HG03139 (cell line): ENCODE data around the gene IDUA.

Source experiments
- ATAC-seq: cut with Tn5 transposase; IDR thresholded peaks from one replicate; pipeline ENCODE4 v1.9.1; 2021; ENCODE audit not compliant: unreplicated experiment

The IDUA gene

DNA sequence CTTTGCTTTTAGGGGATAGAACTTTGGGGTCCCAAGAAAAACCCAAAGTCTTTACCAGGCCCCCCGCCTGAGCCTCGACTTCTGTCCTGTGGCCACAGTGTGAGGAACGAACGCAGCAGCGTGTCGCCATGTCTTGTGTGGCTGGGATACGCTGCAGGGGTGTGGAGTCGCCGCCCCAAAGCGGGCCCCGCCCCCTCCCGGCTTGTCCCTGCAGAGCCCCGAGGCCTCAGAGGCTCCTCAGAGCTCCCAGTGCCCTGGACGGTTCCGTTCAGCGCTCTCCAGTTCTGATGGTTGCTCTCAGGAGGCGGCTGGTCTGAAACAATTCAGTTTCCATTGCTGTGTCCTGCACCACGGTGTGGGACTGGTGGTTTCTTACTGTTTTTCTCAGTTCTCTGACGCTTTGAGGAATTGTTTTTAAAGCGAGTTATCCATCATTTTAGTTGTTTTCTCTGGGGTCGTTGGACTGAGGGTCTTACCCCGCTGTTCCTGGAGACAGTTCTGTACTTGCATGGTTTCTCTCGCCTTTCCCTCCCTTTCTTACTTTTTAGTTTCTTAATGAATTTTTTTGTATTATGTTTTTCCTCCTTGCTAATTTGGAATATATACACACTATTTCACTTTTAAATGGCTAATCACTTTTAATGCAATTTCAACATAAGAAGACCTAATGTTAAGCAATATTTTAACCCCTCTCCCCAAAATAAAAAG is 1.6 kb upstream of the IDUA start:
- ATAC-seq, result no peak

DNA sequence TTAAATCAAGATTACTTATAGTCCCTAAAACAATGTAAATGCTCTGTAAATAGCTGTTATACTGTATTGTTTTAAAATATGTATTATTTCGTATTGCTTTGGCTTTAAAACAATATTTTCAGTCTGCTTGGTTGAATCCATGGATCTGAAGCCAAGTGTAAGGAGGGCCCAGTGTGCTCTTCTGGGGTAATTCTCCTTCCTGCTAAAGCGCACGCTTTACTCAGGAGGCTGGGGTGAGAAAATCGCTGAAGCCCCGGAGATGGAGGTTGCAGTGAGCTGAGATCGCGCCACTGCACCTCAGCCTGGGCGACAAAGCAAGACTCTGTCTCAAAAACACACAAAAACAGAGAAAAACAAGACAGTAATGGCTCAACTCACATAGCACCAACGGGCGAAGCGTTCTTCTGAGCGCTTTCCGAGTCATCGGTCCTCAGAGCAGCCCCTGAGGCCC is 391 bp upstream of the IDUA start:
- ATAC-seq, result no peak

DNA sequence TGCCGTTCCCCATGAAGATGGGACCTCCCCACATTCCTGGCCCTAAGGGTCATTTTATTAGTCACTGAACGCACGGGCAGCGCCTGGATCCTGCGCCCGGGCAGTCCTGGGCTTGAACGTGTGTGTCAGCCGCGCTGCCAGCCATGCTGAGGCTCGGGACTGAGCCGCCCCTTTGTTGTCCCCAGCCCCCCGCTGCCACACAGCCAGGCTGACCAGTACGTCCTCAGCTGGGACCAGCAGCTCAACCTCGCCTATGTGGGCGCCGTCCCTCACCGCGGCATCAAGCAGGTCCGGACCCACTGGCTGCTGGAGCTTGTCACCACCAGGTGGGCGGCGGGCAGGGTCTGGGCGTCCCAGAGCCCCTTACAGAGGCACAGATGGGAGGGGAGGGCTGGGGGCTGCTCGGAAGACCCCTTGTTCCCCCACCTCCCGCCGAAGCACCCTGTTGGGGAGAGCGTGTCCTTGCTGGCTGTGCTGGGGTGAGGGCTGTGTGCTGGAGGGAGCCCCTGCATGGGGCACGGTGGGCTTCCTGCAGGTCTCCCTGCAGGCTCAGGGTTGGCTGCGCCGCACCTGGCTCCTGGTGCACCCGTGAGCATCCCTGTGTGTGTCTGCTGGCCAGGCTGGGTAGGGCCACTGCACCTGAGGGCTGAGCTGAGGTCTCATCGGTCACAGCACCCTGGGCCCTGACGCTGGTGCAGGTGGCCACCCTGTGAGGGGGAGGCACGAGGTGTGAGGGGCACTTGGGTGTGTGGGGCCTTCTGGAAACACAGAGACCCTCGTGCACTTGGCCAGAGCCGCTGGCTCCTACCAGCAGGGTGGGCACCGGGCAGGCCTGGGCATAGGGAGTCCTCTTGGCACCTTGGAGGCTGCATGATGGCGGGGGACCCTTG is 1.0 kb downstream of the IDUA start:
- no peak for ATAC-seq

DNA sequence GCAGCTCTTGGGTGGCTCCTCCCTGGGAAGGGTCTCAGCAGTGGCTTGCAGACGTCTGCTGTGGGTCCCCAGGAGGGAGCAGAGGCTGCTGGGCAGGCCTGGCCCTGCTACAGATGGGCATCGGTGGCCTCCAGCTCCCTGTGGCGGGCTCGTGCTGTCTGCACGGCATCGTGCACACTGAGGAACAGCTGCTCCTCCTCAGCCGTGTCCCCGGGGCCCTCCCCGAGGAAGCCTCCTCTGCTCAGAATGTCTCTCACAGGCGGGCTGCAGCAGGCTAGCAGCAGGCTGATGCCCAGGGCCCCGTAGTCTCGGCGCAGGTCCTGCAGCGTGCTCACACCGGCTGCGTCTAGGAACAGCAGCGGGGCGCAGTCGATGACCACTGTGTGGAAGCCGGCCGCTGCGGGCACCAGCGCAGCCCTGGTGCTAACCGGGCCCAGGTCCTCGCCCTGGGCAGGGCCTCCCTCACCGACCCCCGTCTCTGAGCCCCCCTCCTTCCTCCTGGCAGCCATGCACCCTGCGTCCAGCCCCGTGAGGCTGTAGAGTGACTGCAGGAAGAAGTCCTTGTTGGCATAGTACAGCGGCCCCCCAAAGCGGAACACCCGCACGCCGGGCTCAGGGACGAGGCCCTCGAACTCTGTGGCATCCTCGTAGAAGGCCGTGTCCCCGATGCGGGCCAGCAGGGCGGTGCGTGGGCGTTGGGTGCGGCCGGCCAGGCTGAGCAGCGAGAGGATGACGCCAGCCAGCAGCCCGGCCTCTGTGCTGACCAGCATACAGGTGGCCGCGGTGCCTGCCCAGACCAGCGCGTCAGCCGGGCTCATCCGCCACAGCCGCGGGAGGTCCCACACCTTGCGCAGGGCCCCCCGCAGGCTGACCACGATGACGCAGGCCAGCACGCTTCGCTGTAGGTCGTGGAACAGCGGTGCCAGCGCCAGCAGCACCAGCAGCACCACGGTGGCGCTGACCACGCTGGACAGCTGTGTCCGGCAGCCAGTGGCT is 2.2 kb downstream of the IDUA start:
- ATAC-seq, result no peak

DNA sequence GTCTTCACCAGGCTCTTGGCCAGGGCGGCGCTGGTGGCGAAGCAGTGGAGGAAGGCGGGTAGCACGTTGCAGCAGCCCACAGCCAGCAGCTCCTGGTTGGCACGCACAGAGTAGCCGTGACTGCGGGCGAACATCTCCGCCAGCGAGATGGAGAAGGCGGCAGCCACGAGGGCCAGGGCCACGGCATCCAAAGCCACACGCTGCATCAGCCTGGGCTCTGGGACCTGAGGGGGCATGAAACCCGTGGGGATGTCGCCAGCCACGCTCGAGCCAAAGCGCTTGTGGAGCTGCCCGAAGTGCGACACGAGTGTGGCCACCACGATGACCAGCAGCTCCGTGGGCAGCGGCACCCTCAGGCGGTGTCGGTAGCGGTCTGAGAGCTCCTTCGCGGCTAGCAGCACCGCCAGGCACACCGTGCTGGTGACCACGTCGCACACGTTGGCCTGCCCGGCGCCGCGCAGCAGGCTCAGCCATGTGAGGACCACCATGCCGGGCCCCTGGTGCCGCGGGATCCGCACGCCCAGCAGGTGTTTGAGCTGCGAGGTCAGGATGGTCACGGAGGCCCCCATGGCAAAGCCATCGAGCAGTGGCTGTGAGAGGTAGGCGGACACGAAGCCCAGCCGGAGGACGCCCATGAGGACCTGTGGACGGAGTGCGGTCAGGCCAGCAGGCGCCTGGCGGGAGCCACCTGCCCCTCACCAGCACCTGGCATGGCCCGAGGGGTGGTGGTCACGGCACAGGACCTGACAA is 3.1 kb downstream of the IDUA start:
- no peak for ATAC-seq

DNA sequence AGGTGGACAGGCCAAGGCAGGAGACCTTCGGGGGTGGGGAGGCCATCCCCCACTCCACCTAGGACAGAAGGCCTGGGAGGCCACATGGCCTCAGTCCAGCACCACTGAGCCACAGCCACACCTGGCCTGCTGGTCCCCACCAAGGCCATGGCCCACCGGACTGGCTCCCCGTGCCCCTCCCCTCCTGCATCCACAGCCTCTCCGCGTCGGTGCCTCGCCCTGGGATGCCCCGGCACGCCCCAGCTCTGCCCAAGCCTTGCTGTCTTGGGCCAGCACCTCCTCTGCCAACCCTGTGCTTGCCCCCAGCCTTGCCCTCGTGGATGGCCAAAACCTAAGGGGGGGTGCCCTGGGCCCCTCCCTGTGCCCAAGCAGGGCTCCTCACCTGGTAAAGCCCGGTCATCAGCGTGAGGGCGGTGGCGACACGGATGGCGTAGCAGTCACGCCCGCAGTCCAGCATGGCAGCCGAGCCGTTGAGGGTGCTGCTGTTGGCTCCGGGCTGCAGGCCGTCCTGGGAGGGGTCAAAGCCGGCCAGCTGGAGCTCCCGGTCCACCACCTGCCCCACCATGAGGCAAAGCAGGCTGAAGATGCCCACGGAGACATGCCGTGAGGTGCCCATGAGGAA is 4.0 kb downstream of the IDUA start:
- no peak for ATAC-seq

DNA sequence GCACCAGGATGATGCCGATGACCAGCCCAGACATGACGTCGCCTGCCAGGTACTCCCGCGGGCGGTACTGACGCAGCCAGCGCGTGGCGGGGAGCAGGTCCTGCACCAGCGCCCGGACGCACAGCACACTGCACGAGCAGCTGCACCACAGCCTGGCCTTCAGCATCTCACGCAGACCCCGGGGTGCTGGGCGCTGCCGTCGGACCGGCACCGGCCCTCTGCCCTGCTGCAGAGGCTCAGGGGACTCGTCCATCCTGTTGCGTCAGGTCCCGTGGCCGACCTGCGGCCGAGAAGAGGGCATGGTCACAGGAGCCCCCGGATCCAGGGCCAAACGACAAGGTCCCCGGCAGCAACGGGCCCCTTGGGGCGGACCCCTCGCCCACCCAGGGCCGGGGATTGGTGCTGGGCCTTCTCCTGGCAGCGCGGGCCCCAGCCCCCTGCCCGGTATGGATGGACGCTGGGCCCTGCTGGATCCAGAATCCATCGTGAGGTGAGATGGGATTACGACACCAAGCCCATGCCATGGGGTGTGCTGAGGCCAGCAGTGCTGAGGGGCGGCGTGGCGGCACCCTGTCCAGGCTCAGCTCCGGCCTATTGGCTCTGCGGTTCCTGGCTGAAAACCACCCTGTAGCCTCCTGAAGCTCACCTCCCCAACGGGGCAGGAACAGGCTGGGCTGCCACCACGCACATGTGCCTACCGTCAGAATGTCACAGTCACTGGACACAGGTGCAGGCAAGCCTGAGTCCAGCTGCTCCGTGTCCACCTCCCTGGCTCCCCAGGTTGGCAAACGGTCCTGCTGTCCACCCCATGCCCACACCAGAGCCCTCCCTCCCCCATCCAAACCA is 4.8 kb downstream of the IDUA start:
- no peak for ATAC-seq

DNA sequence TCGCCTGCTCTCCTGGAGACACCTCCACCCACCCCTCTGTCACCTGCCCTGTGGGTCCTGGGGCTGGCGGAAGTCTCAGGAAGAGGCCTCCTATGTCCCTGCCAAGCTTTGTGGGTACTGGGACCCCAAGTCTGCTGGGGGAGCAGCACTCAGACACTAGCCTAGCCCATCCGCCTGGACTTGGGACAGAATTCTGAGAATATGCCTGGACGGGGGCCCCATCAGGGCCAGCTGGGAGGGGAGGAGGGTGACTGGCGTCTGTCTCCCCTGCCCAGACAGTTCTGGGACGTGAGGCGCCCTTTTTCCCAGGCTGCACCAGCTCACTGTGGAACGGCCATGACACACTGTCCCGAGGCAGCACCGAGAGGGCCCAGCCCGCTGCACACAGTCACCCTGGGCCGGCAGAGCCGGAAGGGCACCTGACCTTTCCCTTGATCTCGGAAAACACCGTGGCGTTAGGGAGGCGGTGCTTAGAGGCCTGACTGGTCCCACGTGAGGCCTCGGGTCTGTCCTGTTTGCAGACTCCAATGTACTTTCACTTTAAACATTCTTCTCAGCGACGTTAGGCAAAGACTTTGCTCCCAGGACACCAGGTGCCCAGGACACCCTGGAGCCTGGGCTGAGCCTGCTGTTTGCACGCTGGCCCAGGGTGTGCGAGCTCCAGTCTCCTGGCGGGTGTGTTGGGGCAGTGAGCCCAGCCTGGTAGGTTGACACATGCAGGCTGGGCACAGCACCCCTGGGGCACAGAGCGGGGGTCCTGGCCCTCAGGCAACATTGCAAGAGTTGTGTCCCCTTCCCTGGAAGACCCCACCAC is 5.7 kb downstream of the IDUA start:
- no peak for ATAC-seq

DNA sequence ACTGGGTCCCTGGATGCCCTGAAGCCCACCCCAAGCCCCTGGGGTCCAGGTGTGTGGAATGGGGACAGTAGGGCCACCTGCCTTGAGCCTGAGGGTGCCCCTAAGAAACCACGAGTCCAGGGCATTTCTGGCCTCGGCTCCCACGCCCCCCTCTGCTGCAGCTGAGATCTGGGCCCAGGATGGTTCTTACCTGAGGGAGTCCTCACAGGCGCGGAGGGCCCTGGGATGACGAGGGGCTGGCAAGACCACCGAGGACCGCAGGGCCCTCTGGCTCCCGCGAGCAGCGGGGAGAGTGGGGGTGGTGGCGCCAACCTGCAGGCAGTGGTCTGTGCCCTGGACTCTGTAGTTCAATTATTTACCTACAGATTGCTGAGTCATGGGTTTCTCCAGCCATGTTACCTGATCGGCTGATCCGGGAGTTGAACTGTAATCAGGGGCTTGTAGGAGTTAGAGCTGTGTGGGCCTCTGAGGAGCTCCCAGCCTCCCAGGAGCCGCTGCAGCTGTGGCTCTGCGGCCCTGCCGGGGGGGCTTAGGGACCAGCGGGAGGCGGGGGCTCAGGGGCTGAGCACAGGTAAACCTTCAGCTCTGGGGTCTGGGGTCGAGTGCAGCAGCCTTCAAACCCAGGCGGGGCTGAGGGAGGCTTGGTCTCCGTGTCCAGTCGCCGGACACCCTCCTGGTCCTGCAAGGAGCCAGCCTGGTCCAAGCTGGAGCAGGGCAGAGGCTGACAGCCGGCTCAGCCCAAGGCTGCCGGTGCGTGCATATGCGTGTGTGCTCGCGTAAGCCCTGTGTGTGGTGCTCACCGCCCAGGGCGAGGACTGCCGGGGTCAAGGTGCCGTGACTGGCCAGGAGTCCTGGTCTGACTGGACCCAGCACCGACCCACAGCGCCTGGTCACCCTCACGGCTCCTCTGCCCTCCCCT is 6.5 kb downstream of the IDUA start, which contains the start of gene SLC26A1:
SLC26A1 (minus strand) TSS at position 294 of the 919 bp plus-strand sequence. CDS start 1,701 bp downstream, outside the sequence.
- no peak for ATAC-seq

DNA sequence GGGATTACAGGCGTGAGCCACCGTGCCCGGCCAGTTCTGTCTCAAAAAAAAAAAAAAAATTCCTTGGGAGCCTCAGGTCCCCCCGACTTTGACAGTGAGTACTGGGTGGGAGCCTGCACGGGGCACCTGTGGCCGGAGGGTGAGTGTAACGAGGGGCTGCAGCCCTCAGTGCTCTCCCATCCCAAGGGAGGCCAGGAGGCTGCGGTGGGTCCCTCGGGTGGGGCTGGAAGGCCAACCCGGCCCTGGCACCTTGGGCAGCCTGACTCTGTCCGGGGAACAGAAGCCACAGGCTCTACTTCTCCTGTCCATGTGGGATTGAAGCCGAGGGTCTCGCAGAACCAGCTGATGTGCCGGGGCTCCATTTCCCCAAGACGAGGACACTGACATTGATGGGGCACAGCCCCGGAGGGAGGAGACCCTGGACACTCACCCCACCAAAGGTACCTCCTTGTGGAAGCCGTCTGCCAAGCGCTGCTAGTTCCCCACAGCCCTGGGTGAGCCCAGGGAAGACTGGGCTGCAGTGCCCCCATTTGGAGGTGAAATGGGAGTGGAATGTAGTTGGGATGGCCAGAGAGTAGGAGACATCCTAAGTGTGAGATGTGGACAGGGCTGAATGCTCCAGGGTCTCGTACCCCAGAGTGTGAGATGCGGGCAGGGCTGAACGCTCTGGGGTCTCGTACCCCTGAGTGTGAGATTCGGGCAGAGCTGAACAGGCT is 8.6 kb downstream of the IDUA start:
- no peak for ATAC-seq

DNA sequence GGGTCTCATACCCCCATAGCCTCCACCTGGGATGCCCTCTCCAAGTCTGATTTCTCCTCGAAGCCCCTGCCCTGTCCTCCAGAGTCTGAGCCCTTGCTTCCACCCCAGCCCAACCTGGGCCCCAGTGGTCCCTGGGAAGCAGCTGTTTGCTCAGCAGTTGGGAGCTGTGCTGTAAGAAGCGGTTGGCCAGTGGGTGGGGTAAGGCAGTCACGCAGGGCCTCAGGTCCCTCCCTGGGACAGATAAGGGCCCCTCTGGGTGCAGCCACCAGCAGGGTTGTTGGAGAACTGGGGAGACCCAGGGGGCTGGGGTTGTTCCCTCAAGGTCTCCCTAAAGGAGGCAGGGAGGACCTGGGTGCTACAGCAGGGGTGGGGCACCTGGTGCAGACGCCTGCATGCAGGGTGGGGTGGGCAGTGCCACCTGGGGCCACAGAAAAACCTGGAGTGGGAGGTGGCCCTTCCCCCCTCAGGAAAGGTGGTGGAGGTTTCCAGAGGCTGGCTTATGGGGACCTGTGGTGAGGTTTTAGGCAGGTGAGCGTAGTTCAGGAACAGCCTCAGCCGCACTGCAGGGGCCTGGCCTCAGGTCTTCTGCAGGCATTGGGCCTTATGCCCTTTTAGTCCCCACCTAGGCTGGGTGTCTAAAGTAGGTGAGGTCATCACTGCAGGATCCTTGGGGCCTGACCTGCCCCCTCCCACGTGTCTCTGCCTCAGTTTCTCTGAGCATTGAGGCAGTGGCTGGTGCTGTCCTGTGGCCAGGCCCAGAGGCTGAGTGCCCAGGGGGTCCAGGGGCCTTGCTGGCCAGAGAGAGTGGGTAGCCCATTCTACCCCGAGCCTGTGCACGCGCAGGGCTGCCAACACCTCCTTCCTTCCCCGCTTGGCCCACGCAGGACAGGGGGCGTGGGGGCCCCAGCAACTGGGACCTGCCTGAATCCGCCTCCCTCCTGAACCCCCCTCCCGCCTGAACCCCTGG is 9.5 kb downstream of the IDUA start:
- no peak for ATAC-seq

DNA sequence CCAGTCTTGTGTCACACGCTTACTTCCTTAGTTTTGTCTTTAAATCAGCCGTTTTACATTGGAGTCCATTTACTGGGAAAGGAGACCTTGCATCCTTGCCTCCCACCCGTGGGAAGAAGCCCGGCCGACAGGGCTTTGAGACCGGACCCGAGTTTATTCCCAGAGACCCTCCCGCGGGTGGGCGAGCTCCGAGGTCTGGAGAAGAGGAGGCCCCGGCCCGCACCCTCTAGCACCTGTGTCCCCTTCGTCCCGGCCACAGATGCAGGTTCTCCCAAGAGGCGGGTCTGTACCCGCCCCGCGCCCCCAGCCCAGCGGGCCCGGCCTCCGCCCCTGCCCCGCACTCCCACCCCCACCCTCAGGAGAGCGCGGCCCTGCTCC is 10.1 kb downstream of the IDUA start:
- no peak for ATAC-seq

DNA sequence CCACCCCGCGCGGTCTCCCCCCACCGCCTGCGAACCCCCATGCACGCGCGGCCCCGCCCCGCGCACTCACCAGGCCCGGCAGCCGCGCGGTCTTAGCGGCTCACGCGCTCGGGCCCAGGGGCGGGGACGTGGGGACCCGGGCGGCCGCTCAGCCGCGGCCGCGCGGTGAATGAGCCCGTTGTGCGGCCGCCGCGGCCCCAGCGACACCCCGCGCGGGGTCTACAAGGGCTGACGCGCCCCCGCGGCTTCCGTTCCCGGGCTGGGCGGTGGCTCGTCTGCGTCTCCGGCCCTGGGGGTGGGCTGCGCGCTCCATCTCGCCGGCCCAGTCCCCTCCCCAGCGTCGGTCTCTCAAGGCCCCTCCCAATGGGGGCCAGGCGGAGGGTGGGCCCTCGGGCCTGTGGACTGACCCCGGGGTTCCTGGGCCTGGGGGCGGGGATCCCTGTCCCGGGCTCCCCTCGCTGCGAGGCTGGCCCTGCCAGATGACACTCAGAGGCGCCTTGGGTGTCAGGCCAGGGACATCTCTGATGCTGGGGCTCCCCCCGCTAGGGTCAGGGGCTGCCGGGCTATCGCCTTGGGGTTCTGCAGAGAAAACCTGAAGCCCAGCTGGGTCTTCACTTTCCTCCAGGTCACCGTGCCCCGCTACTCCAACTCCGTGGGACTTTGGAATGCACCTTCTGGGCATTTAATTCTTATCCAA is 10.7 kb downstream of the IDUA start:
- ATAC-seq, result no peak

DNA sequence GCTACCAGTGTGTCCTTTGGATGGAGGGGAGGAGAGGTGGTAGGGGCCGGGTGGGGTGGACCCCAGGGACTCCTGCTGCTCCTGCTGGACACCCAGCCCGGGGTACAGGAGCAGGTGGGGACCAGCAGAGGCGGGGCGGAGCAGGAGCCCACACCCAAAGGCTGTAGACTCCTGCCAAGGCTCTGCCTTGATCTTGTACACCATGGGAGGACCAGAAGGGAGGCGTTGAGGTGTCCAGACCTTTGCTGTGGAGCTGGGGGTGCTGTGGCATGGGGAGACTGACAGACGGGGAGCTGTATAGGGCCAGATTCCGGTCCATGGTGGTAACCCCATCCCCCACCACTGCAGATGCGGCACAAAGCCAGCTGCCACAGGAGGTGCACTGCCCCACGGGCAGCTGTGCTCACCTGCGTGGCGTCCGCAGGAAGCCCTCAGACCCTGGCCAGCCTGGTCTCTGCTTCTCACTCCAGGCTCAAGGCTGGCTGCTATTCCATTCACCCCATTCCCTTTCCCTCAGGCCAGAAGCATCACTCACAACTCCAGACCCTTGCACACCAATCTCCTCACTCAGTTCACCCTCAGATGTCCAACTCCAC is 11.3 kb downstream of the IDUA start:
- no peak for ATAC-seq
